Upper lobe of left lung (tissue), 6 donors: Measurements from ENCODE around the gene NALCN. TPM values are rescaled to one million over a fixed set of nuclear protein-coding genes. Genes with fewer than 3 reads are reported as not detected.

ENCODE experiments used
- ATAC-seq, 2 donors: fragments of 200-7000 bp; cut with Tn5 transposase; one replicate each; pipeline ENCODE4 v1.9.1; 2022; ENCODE audit warnings: mild to moderate bottlenecking in 2 of 2, moderate library complexity in 2 of 2; ENCODE audit not compliant: low FRiP score in 2 of 2
- DNase-seq, 2 donors: peaks; one replicate each; pipeline ENCODE4 v3.0.0-alpha.2; 2019 to 2020
- H3K27ac ChIP-seq, 4 donors: fragments of 200-600 bp; sonication (generic); one replicate each; pipeline ENCODE4 v1.5.1; 2016 to 2019
- H3K27me3 ChIP-seq, 4 donors: fragments of 200-600 bp; sonication (generic); one replicate each; pipeline ENCODE4 v1.5.1; 2017 to 2019
- H3K36me3 ChIP-seq, 4 donors: fragments of 200-600 bp; sonication (generic); one replicate each; pipeline ENCODE4 v1.5.1; 2016 to 2019
- H3K4me1 ChIP-seq, 4 donors: fragments of 200-600 bp; sonication (generic); one replicate each; pipeline ENCODE4 v1.5.1; 2018 to 2019
- H3K4me3 ChIP-seq, 4 donors: fragments of 200-600 bp; sonication (generic); one replicate each; pipeline ENCODE4 v1.5.1; 2017 to 2019; ENCODE audit warnings: mild to moderate bottlenecking in 2 of 4, moderate library complexity in 1 of 4
- H3K9me3 ChIP-seq, 4 donors: fragments of 200-600 bp; sonication (generic); one replicate each; pipeline ENCODE4 v1.5.1; 2018 to 2019
- CTCF ChIP-seq, 6 experiments: fragments of 450-650 bp in 4 of 6; fragments of 200-600 bp in 2 of 6; sonication (generic) in 2 of 6; IDR thresholded peaks; one replicate each; pipeline ENCODE4 v1.5.1; 2016 to 2019; ENCODE audit warnings: antibody characterized with exemption in 6 of 6
- EP300 ChIP-seq, 4 donors: sonication (generic); formaldehyde crosslinking; IDR thresholded peaks; one replicate each; pipeline ENCODE4 v1.5.1; 2017; ENCODE audit warnings: antibody characterized with exemption in 4 of 4, control low read depth in 2 of 4
- POLR2A ChIP-seq, 4 donors: fragments of 450-650 bp; IDR thresholded peaks; one replicate each; pipeline ENCODE4 v1.5.1; 2016 to 2017; ENCODE audit warnings: antibody characterized with exemption in 4 of 4, mild to moderate bottlenecking in 2 of 4
- POLR2AphosphoS5 ChIP-seq, 2 donors: sonication (generic); formaldehyde crosslinking; IDR thresholded peaks; one replicate each; pipeline ENCODE4 v1.5.1; 2017; ENCODE audit warnings: antibody characterized with exemption in 2 of 2
- WGBS, 2 donors: methylation state at CpG; one replicate each; pipeline ENCODE4 v1.1.5; 2017 to 2018; 5-methylcytosine and 5-hydroxymethylcytosine counted together
- total RNA-seq, 6 donors: library from RNA; depleted of rRNA in 4 of 6; stranded (reverse); fragments of >200 nt in 4 of 6; gene quantifications; one replicate each; pipeline versions ENCODE4 v1.1.0 to v1.2.1, GENCODE V29; 2016 to 2021
- donor health status: DM: no; HTN: no; CAD: no; lungs with moderate emphysema.
- donor health status: DM: no; HTN: yes; CAD: no; lungs with severe emphysema.

Gene NALCN
- total RNA-seq, 6 donors from 2014 or later: under 0.01 to 1.8 (median 1.1) TPM

GRCh38 chr13:101390461-101390860 is 25.8 kb downstream of the NALCN start:
- Histone ChIP-seq H3K27ac (no peak overlapping the region), H3K4me3 (no peak overlapping the region), H3K9me3 (no peaks in the 10 kb centered on the region), H3K27me3 (no peaks in the 10 kb centered on the region), H3K4me1 (no peaks in the 10 kb centered on the region), H3K36me3 (no peaks in the 10 kb centered on the region)
- no peak for TF ChIP-seq CTCF (IDR thresholded peaks at IDR 0.05)
- WGBS, 2 donors: 28 to 38% methylated on average over 5 of the region's 5 CpGs
- ATAC-seq (no peak), DNase-seq (no peak)

- no peaks in the 10 kb centered on the region for H3K9me3 ChIP-seq
- DNase-seq: no peak
- no peak for ATAC-seq
- H3K4me1 ChIP-seq: no peaks in the 10 kb centered on the region
- TF ChIP-seq EP300 (IDR thresholded peaks at IDR 0.05) (no peak), POLR2A (IDR thresholded peaks at IDR 0.05) (no peak), CTCF (IDR thresholded peaks at IDR 0.05) (no peak), POLR2AphosphoS5 (IDR thresholded peaks at IDR 0.05) (no peak)
- H3K4me3 ChIP-seq: no peak overlapping the region
- no peak overlapping the region for H3K27ac ChIP-seq
- no peaks in the 10 kb centered on the region for H3K36me3 ChIP-seq
- 63 to 64% methylated on average over 3 of the region's 3 CpGs for WGBS, 2 donors
- H3K27me3 ChIP-seq: no peaks in the 10 kb centered on the region
These were observed 31.4 kb downstream of the NALCN start for GRCh38 chr13:101384929-101385328.

GRCh38 chr13:101383595-101383994 is 32.7 kb downstream of the NALCN start:
- ATAC-seq: no peak
- Histone ChIP-seq H3K27ac (no peak overlapping the region), H3K4me3 (no peak overlapping the region), H3K27me3 (no peaks in the 10 kb centered on the region), H3K4me1 (no peaks in the 10 kb centered on the region), H3K36me3 (no peaks in the 10 kb centered on the region), H3K9me3 (no peaks in the 10 kb centered on the region)
- no peak for DNase-seq
- TF ChIP-seq CTCF (IDR thresholded peaks at IDR 0.05) (no peak), POLR2A (IDR thresholded peaks at IDR 0.05) (no peak), EP300 (IDR thresholded peaks at IDR 0.05) (no peak), POLR2AphosphoS5 (IDR thresholded peaks at IDR 0.05) (no peak)
- WGBS, 2 donors: 54 to 64% methylated on average over 2 of the region's 2 CpGs

GRCh38 chr13:101382701-101383100 is 33.6 kb downstream of the NALCN start:
- Histone ChIP-seq H3K36me3 (no peaks in the 10 kb centered on the region), H3K27ac (no peak overlapping the region), H3K4me1 (no peaks in the 10 kb centered on the region), H3K4me3 (no peak overlapping the region), H3K9me3 (no peaks in the 10 kb centered on the region), H3K27me3 (no peaks in the 10 kb centered on the region)
- TF ChIP-seq POLR2AphosphoS5 (IDR thresholded peaks at IDR 0.05): no peak
- no peak for TF ChIP-seq CTCF (IDR thresholded peaks at IDR 0.05)
- no peak for TF ChIP-seq POLR2A (IDR thresholded peaks at IDR 0.05)
- TF ChIP-seq EP300 (IDR thresholded peaks at IDR 0.05): no peak
- WGBS, 2 donors: 81 to 93% methylated on average over 2 of the region's 2 CpGs
- no peak for ATAC-seq
- no peak for DNase-seq

GRCh38 chr13:101382086-101382485 is 34.2 kb downstream of the NALCN start:
- no peaks in the 10 kb centered on the region for H3K36me3 ChIP-seq
- TF ChIP-seq CTCF (IDR thresholded peaks at IDR 0.05): no peak
- no peak for TF ChIP-seq EP300 (IDR thresholded peaks at IDR 0.05)
- no peak for TF ChIP-seq POLR2AphosphoS5 (IDR thresholded peaks at IDR 0.05)
- no peak for TF ChIP-seq POLR2A (IDR thresholded peaks at IDR 0.05)
- no peak for DNase-seq
- ATAC-seq: no peak
- H3K9me3 ChIP-seq: no peaks in the 10 kb centered on the region
- no peaks in the 10 kb centered on the region for H3K4me1 ChIP-seq
- WGBS, 2 donors: 17 to 23% methylated on average over 2 of the region's 2 CpGs
- H3K4me3 ChIP-seq: no peak overlapping the region
- no peak overlapping the region for H3K27ac ChIP-seq
- no peaks in the 10 kb centered on the region for H3K27me3 ChIP-seq
